ENCODE measurements around the gene GOLGA6B. TPM values are rescaled to one million over a fixed set of nuclear protein-coding genes. Genes with fewer than 3 reads are reported as not detected.

Gene GOLGA6B
- total RNA-seq, 1 experiment from 2014 or later = 0.10 TPM

DNA sequence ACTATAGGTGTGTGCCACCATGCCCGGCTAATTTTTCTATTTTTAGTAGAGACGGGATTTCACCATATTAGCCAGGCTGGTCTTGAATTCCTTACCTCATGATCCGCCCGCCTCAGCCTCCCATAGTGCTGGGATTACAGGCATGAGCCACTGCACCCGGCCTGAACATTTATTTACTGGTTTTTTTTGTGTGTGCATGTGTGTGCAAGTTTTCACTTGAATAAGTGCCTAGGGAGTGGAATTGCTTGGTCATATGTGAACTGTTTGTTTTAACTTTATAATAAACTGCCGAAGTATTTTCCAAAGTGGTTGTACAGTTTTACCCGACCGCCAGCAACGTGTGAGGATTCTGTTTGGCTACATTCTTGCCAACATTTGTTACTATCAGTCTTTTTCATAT lies 45.6 kb downstream of the GOLGA6B start:
- Histone ChIP-seq H3K27ac (ENCODE audit: low read depth, low read length) (no peak overlapping the region), H3K79me2 (ENCODE audit: insufficient read depth, low read length) (no peaks in the 10 kb centered on the region), H4K20me1 (ENCODE audit: insufficient read depth) (no peaks in the 10 kb centered on the region), H3K4me3 (replicated peaks in 1 of 2; ENCODE audit: low read depth in 1 of 2, low read length in 2 of 2) (no peak overlapping the region), H3K4me2 (ENCODE audit: low read length) (no peak overlapping the region), H3K27me3 (ENCODE audit: insufficient read depth, low read length) (no peaks in the 10 kb centered on the region), H3K9me2 (ENCODE audit: insufficient read depth) (no peaks in the 10 kb centered on the region), H2AFZ (ENCODE audit: low read depth, low read length, poor library complexity, severe bottlenecking) (no peak overlapping the region), H3K9me3 (ENCODE audit: control insufficient read depth in 1 of 2, insufficient read depth in 1 of 2, low read depth in 1 of 2, low read length in 2 of 2) (no peaks in the 10 kb centered on the region), H3K4me1 (ENCODE audit: control insufficient read depth in 1 of 2, insufficient read depth in 2 of 2, low read length in 2 of 2) (no peaks in the 10 kb centered on the region), H3K36me3 (ENCODE audit: control insufficient read depth in 1 of 2, insufficient read depth in 2 of 2, low read length in 2 of 2) (no peaks in the 10 kb centered on the region), H3K9ac (ENCODE audit: low read length) (no peak overlapping the region)
- RAD21 ChIA-PET (ENCODE audit: low non-redundant PET in 1 of 2, low total read pairs in 2 of 2, uncharacterized antibody in 2 of 2, unreplicated experiment in 2 of 2) = no interaction called here
- intact Hi-C loops (cut with micrococcal nuclease) = no loop called here
- BruUV-seq (replicated peaks) = no TSS peak
- no peak for DNase-seq (ENCODE audit: low read depth, low spot score)
- TF ChIP-seq REST (IDR thresholded peaks at IDR 0.05; ENCODE audit: low read depth) (no peak), ZBTB33 (IDR thresholded peaks at IDR 0.05; ENCODE audit: extremely low read depth, insufficient replicate concordance, low read length) (no peak), ATF3 (IDR thresholded peaks at IDR 0.05) (no peak), JUND (IDR thresholded peaks at IDR 0.05) (no peak), EGR1 (IDR thresholded peaks at IDR 0.05; ENCODE audit: low read depth) (no peak), ELF1 (IDR thresholded peaks at IDR 0.05; ENCODE audit: borderline replicate concordance, low read depth) (no peak), EZH2 (IDR thresholded peaks at IDR 0.05) (no peak)
- ATAC-seq = no peak
- POLR2A ChIA-PET = no interaction called here
- CTCF ChIA-PET = no interaction called here
